ENCODE measurements around the gene PCDHB7.
"Not testable (repeated sequence)": the region's sequence is repeated elsewhere in the genome, so short reads cannot be mapped to it uniquely, and the experiment has no call there.

The PCDHB7 gene

DNA sequence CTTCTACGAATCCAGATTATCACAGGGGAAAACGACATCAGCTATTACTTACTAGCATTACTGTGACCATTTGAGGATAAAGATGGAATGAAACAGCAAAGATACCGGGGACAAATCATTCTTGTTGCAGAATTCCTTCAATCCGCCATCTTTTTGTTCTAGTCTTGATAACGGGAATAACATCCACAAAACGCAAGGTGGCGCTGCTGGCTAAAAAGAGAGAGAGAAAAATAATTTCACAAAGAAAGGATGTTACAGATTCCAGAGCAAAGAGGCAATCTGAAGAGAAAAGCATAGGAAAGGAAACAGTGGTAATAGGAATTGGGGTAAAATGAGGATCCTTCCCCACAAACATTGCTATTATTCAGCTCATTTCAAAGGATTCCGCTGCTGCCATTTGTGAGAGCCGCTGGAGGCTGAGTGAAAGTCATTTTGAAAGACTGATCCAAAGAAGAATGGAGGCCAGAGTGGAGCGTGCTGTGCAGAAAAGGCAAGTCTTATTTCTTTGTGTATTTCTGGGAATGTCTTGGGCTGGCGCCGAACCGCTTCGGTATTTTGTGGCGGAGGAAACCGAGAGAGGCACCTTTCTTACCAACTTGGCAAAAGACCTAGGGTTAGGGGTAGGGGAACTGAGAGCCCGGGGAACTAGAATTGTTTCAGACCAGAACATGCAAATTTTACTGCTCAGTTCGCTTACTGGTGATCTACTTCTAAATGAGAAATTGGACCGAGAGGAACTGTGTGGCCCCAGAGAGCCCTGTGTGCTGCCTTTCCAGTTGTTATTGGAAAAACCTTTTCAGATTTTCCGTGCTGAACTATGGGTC lies at the start of gene PCDHB7:
Gene PCDHB7 (plus strand): TSS at position 264 of the 824 bp plus-strand sequence. CDS start 192 bp downstream, at position 456.
- no peak for DNase-seq

- DNase-seq = not testable (repeated sequence)
Measured at GRCh38 chr5:141123396-141124135, 48.9 kb upstream of the PCDHB7 start.

- no peak for DNase-seq
Measured at GRCh38 chr5:141127305-141127704, 45.1 kb upstream of the PCDHB7 start.

DNA sequence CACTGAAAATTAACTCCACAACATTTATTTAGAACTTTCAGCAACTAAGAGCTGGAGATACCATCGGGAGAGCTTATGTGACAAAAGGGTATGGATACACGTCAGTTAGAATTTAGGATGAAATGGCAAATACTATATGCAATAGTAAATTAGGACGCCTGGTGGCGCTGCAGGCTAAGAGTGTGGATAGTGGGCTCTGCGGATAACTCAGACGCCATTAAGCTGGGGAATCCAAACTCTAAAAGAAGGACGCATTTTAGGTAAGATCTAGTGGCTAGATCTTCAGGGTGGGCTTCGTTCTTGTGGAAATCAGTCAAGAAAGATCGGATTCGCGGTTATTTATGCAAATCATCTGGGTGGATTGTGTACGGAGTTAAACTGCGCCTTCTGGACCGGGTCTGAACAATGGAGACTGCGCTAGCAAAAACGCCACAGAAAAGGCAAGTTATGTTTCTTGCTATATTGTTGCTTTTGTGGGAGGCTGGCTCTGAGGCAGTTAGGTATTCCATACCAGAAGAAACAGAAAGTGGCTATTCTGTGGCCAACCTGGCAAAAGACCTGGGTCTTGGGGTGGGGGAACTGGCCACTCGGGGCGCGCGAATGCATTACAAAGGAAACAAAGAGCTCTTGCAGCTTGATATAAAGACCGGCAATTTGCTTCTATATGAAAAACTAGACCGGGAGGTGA lies 37.3 kb upstream of the PCDHB7 start, which contains the start of gene PCDHB5:
Gene PCDHB5 (plus strand): TSS at position 177 of the 688 bp plus-strand sequence. CDS start 229 bp downstream, at position 406.
- DNase-seq = peak; percentile 45

- no peak for DNase-seq
Measured at GRCh38 chr5:141135718-141136266, 36.7 kb upstream of the PCDHB7 start.

DNA sequence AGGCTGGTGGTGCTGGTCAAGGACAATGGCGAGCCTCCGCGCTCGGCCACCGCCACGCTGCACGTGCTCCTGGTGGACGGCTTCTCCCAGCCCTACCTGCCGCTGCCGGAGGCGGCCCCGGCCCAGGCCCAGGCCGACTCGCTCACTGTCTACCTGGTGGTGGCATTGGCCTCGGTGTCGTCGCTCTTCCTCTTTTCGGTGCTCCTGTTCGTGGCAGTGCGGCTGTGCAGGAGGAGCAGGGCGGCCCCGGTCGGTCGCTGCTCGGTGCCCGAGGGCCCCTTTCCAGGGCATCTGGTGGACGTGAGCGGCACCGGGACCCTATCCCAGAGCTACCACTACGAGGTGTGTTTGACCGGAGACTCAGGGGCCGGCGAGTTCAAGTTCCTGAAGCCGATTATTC lies 35.1 kb upstream of the PCDHB7 start:
- not testable (repeated sequence) for DNase-seq

DNA sequence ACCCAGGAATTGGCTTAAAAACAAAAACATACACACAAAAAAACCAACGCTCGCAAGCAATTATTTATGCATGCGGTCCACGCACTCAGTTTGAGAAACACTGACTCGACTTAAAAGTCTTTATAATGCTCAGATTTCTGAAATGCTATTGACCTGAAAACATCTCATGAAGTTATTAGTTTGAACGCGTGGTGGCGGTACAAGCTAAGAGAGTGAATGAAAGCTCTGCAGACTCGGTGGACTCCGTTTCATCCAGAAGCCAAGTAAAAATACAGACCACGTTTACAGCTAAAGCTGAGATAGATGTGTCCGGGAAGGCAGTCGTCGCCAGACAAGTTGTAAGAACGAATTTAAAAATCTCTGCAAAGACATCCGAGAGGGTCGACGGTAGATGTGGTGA lies 22.6 kb upstream of the PCDHB7 start, which contains the start of gene PCDHB6:
Gene PCDHB6 (plus strand): TSS at position 246 of the 400 bp plus-strand sequence. CDS start 201 bp downstream, outside the sequence.
- DNase-seq = no peak

DNA sequence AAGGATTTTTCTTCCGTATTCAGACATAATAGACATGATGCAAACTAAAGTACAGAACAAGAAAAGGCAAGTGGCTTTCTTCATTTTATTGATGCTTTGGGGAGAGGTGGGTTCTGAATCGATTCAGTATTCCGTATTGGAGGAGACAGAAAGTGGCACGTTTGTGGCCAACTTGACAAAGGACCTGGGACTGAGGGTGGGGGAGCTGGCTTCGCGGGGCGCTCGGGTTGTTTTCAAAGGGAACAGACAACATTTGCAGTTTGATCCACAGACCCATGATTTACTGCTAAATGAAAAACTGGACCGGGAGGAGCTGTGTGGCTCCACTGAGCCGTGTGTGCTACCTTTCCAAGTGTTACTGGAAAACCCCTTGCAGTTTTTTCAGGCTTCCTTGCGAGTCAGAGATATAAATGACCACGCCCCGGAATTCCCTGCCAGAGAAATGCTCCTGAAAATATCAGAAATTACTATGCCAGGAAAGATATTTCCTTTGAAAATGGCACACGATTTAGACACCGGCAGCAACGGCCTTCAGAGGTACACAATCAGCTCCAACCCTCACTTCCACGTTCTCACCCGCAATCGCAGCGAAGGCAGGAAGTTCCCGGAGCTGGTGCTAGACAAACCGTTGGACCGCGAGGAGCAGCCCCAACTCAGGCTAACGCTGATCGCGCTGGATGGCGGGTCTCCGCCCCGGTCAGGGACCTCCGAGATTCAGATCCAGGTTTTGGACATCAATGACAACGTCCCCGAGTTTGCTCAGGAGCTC lies 22.0 kb upstream of the PCDHB7 start:
- DNase-seq = no peak

DNA sequence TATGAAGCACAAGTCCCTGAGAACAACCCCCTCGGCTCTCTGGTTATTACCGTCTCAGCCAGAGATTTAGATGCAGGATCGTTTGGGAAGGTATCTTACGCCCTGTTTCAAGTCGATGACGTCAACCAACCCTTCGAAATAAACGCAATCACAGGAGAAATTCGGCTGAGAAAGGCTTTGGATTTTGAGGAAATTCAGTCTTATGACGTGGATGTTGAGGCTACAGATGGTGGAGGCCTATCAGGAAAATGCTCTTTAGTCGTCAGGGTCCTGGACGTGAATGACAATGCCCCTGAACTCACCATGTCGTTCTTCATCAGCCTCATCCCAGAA lies 21.5 kb upstream of the PCDHB7 start:
- no peak for DNase-seq

- not testable (repeated sequence) for DNase-seq
Measured at GRCh38 chr5:141151632-141152031, 20.8 kb upstream of the PCDHB7 start.

GRCh38 chr5:141152096-141152495 lies 20.3 kb upstream of the PCDHB7 start:
- not testable (repeated sequence) for DNase-seq

DNA sequence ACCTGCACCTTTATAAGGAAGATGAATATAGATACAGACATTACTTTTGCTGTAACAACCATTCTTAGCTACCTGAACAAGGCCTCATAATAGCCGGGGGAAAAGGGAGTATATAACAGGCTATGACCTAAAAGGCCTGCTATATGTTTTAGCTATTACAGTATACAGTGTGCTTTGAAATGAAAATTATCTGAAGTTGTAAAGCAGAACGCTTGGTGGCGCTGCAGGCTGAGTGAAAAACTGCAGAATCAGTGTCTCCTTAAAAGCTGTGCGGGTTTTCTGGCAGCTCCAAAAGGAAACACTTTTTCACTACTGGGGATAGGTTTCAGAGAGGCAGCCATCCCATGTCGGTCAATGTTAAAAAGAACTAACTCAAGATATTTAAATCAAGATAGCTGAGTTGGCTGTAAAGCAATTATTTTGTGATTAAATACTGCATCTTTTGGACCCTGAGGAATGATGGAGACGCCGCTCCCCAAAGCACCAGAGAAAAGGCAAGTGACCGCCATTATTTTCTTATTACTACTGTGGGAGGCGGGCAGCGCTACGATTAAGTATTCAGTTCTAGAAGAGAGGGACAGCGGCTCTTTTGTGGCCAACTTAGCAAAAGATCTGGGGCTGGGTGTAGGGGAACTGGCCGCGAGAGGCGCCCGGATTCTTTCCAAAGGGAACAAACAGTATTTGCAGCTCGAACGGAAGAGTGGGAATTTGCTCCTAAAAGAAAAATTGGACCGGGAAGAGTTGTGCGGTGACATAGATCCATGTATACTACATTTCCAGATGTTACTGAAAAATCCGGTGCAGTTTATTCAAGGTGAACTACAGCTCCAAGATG lies 16.7 kb upstream of the PCDHB7 start:
- DNase-seq = no peak

DNA sequence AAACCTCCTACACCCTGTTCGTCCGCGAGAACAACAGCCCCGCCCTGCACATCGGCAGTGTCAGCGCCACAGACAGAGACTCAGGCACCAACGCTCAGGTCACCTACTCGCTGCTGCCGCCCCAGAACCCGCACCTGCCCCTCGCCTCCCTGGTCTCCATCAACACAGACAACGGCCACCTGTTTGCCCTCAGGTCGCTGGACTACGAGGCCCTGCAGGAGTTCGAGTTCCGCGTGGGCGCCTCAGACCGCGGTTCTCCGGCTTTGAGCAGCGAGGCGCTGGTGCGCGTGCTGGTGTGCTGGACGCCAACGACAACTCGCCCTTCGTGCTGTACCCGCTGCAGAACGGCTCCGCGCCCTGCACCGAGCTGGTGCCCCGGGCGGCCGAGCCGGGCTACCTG lies 15.1 kb upstream of the PCDHB7 start:
- not testable (repeated sequence) for DNase-seq

DNA sequence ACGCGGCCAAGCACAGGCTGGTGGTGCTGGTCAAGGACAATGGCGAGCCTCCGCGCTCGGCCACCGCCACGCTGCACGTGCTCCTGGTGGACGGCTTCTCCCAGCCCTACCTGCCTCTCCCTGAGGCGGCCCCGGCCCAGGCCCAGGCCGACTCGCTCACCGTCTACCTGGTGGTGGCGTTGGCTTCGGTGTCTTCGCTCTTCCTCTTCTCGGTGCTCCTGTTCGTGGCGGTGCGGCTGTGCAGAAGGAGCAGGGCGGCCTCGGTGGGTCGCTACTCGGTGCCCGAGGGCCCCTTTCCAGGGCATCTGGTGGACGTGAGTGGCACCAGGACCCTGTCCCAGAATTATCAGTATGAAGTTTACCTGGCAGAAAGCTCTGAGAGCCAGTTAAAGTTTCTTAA lies 14.5 kb upstream of the PCDHB7 start:
- DNase-seq = not testable (repeated sequence)

DNA sequence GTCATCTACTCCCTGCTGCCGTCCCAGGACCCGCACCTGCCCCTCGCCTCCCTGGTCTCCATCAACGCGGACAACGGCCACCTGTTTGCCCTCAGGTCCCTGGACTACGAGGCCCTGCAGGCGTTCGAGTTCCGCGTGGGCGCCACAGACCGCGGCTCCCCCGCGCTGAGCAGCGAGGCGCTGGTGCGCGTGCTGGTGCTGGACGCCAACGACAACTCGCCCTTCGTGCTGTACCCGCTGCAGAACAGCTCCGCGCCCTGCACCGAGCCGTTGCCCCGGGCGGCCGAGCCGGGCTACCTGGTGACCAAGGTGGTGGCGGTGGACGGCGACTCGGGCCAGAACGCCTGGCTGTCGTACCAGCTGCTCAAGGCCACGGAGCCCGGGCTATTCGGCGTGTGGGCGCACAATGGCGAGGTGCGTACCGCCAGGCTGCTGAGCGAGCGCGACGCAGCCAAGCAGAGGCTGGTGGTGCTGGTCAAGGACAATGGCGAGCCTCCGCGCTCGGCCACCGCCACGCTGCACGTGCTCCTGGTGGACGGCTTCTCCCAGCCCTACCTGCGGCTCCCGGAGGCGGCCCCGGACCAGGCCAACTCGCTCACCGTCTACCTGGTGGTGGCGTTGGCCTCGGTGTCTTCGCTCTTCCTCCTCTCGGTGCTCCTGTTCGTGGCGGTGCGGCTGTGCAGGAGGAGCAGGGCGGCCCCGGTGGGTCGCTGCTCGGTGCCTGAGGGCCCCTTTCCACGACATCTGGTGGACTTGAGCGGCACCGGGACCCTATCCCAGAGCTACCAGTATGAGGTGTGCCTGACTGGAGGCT lies 2.1 kb downstream of the PCDHB7 start:
- DNase-seq = not testable (repeated sequence)

DNA sequence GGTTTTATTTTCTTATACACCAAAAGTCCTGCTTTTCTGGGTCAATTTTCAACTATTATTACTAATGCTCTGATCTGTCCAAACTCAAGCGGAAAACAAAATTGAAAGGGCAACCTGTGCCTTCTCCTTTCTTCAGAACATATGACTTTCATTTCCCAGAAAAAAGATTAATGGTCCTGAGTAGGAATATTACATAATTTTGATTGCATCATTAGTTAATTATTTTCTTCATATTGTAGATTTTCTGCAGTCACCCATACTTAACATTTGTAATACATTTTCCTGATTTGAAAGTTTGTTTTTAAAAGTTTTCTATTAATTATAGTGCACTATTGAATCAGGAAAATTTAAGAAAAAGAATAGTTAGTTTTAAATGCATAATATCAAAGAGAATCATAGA lies 3.5 kb downstream of the PCDHB7 start:
- no peak for DNase-seq

DNA sequence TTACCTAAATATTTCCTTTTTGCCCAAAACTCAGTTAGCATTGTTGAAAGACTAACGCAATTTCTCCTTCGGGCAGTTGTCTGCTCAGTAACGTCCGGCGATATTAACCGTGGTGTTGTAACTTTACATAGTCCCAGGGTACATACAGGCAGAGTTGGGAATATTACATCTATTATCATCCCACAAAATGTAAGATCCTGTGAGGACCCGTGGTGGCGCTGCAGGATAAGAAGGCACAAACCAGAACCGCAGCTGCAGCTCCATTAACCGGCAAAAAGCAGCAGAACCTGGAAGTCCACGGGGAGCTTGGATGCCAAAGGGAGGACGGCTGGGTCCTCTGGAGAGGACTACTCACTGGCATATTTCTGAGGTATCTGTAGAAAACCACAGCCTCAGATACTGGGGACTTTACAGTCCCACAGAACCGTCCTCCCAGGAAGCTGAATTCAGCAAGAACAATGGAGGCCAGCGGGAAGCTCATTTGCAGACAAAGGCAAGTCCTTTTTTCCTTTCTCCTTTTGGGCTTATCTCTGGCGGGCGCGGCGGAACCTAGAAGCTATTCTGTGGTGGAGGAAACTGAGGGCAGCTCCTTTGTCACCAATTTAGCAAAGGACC lies 5.2 kb downstream of the PCDHB7 start, which contains the start of gene PCDHB8:
Gene PCDHB8 (plus strand): TSS at position 214 of the 615 bp plus-strand sequence. CDS start 245 bp downstream, at position 459.
- DNase-seq = peak; percentile 36

DNA sequence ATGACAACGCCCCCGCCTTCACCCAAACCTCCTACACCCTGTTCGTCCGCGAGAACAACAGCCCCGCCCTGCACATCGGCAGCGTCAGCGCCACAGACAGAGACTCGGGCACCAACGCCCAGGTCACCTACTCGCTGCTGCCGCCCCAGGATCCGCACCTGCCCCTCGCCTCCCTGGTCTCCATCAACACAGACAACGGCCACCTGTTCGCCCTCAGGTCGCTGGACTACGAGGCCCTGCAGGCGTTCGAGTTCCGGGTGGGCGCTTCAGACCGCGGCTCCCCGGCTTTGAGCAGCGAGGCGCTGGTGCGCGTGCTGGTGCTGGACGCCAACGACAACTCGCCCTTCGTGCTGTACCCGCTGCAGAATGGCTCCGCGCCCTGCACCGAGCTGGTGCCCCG lies 6.9 kb downstream of the PCDHB7 start:
- not testable (repeated sequence) for DNase-seq

GRCh38 chr5:141179876-141180275 lies 7.4 kb downstream of the PCDHB7 start:
- DNase-seq = not testable (repeated sequence)

- no peak for DNase-seq
Measured at GRCh38 chr5:141180313-141180712, 7.9 kb downstream of the PCDHB7 start.
